ENCODE data around the gene BTBD3.
A peak's percentile ranks its signal among the peaks of the same experiment; 100 is the strongest.

BTBD3 gene

DNA sequence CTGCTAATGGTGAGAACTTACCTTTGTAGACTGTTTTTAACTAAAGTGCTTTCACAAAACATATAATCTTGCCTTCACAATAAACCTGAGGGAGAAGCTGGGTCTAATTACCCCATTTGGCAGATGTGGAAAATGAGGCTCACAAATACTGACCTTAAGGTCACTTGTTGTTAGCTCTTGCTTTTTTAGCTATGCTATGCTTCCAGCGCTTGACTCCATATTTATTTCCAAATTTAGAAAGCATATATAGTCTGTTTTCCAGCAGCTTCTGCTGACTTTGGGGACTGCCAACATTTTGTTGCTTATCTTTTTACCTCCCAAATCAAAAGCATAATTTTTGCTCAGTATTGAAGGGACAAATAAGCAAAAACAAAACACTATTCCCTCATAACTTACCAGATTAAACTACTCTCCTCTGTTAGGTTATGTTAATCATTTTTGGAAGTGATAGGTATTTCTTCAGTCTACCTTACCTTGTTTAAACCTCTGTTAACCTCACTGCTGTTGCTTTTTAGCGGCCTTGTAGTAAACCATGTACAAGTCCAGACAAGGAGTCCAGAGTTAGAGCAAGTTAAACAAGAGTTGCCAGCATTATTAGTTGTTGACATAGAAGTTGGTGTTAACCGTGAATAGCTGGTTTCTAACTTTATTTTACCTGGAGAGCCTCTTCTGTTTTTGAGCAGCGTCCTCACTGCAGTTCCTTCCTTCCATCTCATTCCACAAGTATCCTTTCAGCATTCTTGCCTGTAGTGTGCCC lies 4.9 kb upstream of the BTBD3 start:
- no peaks in the 10 kb centered on the region for H3K27me3 ChIP-seq (ENCODE audit: control insufficient read depth in 1 of 2, insufficient read depth in 2 of 2, low read length in 2 of 2)
- H3K9me3 ChIP-seq (ENCODE audit: control insufficient read depth in 2 of 2, low read length in 2 of 2), result no peaks in the 10 kb centered on the region
- H3K4me3 ChIP-seq (ENCODE audit: low read length in 2 of 2), result no peak overlapping the region
- H3K36me3 ChIP-seq (ENCODE audit: control insufficient read depth in 2 of 2, insufficient read depth in 2 of 2, low read length in 2 of 2), result no peaks in the 10 kb centered on the region
- no peak overlapping the region for H3K9ac ChIP-seq (ENCODE audit: low read length in 2 of 2)
- H3K27ac ChIP-seq (ENCODE audit: low read length), result no peak overlapping the region
- no peaks in the 10 kb centered on the region for H3K4me1 ChIP-seq (ENCODE audit: control insufficient read depth, insufficient read depth, low read length)

DNA sequence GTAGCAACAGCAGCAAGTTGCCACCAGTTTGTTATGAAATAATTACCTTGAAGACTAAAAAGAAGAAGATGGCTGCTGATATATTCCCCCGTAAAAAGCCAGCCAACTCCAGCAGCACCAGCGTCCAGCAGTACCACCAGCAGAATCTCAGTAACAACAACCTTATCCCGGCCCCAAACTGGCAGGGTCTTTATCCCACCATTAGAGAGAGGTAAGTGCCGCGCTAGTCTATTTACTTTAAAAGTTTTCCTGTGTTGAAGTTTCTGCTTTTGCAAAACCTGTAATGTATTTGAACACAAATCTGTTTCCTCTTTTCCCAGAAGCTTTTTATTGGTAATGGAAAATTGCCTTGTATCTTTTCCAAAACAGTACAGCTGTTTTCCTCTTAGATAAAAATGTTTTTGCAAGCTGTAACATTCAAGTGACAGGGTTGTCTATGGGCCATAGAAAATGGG lies 725 bp downstream of the BTBD3 start:
- Histone ChIP-seq H3K4me3 (ENCODE audit: low read length in 2 of 2) (peak overlapping the region; percentile 45 to 72), H3K4me1 (ENCODE audit: control insufficient read depth, insufficient read depth, low read length) (peaks cover 11% of the 10 kb centered on the region), H3K36me3 (ENCODE audit: control insufficient read depth in 2 of 2, insufficient read depth in 2 of 2, low read length in 2 of 2) (peaks cover 5 to 10% of the 10 kb centered on the region in 2 donors), H3K9ac (ENCODE audit: low read length in 2 of 2) (peak overlapping the region; percentile 0 to 52), H3K27me3 (ENCODE audit: control insufficient read depth in 1 of 2, insufficient read depth in 2 of 2, low read length in 2 of 2) (no peaks in the 10 kb centered on the region), H3K9me3 (ENCODE audit: control insufficient read depth in 2 of 2, low read length in 2 of 2) (no peaks in the 10 kb centered on the region), H3K27ac (ENCODE audit: low read length) (peak overlapping the region; percentile 0)

DNA sequence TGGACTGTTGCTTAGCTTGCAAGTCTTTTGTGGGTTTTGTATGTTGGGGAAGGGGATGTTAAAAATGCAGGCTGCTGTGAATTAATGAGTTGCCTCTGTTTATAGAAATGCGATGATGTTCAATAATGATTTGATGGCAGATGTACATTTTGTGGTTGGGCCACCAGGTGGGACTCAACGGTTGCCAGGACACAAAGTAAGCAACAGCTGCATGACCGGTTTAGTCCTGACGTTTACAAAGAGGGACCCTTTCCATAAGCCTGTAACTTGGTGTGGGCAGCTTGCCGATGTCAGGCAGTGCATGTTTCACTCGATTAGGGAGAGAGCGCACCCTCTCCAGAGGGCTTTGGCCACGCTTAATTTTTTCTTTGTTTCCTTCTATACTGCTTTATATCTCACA lies 1.3 kb downstream of the BTBD3 start:
- no peaks in the 10 kb centered on the region for H3K27me3 ChIP-seq (ENCODE audit: control insufficient read depth in 1 of 2, insufficient read depth in 2 of 2, low read length in 2 of 2)
- H3K9ac ChIP-seq (ENCODE audit: low read length in 2 of 2), result peak overlapping the region; percentile 0 to 52
- H3K27ac ChIP-seq (ENCODE audit: low read length), result peak overlapping the region; percentile 0
- peak overlapping the region; percentile 45 to 72 for H3K4me3 ChIP-seq (ENCODE audit: low read length in 2 of 2)
- H3K4me1 ChIP-seq (ENCODE audit: control insufficient read depth, insufficient read depth, low read length), result peaks cover 11% of the 10 kb centered on the region
- no peaks in the 10 kb centered on the region for H3K9me3 ChIP-seq (ENCODE audit: control insufficient read depth in 2 of 2, low read length in 2 of 2)
- H3K36me3 ChIP-seq (ENCODE audit: control insufficient read depth in 2 of 2, insufficient read depth in 2 of 2, low read length in 2 of 2), result peaks cover 7 to 12% of the 10 kb centered on the region in 2 donors

DNA sequence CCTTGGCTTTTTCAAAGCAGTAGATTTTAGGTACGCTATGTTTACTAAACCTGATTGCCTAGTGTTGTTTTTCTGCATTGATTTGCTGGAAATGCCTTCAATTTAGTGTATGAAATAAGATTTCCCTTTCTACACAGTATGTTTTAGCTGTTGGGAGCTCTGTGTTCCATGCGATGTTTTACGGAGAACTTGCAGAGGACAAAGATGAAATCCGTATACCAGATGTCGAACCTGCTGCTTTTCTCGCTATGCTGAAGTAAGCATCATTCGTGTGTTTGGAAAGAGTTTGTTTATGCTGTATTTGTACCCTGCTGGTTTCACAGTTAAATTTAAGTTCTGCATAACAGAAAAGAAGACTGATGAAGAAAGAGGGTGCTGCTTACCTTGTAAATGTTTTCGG lies 1.9 kb downstream of the BTBD3 start:
- Histone ChIP-seq H3K9ac (ENCODE audit: low read length in 2 of 2) (peak overlapping the region; percentile 21 to 52), H3K4me3 (ENCODE audit: low read length in 2 of 2) (peak overlapping the region; percentile 45 to 72), H3K27me3 (ENCODE audit: control insufficient read depth in 1 of 2, insufficient read depth in 2 of 2, low read length in 2 of 2) (no peaks in the 10 kb centered on the region), H3K9me3 (ENCODE audit: control insufficient read depth in 2 of 2, low read length in 2 of 2) (no peaks in the 10 kb centered on the region), H3K36me3 (ENCODE audit: control insufficient read depth in 2 of 2, insufficient read depth in 2 of 2, low read length in 2 of 2) (peaks cover 7 to 12% of the 10 kb centered on the region in 2 donors), H3K4me1 (ENCODE audit: control insufficient read depth, insufficient read depth, low read length) (peaks cover 11% of the 10 kb centered on the region), H3K27ac (ENCODE audit: low read length) (no peak overlapping the region)

DNA sequence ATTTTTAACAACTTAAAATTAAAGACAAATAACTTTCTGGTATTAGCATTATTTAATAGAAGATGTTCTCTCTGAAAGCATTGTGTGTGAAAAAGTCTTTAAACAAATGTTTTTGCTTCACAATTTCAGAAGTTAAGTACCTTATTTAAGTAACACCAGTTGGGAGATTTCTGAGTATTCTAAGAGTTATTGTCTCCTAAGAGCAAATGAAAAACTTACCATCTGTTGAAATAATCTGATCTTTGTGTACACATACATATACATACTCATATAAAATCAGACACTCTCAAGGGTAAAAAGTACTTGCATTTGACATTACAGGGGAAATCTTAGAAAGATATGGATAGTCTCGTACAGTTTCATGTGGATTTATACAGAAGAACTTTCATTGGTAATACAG lies 2.4 kb downstream of the BTBD3 start:
- H3K36me3 ChIP-seq (ENCODE audit: control insufficient read depth in 2 of 2, insufficient read depth in 2 of 2, low read length in 2 of 2), result peaks cover 7 to 12% of the 10 kb centered on the region in 2 donors
- H3K9me3 ChIP-seq (ENCODE audit: control insufficient read depth in 2 of 2, low read length in 2 of 2), result no peaks in the 10 kb centered on the region
- H3K27ac ChIP-seq (ENCODE audit: low read length), result no peak overlapping the region
- no peak overlapping the region for H3K9ac ChIP-seq (ENCODE audit: low read length in 2 of 2)
- peaks cover 11% of the 10 kb centered on the region for H3K4me1 ChIP-seq (ENCODE audit: control insufficient read depth, insufficient read depth, low read length)
- H3K27me3 ChIP-seq (ENCODE audit: control insufficient read depth in 1 of 2, insufficient read depth in 2 of 2, low read length in 2 of 2), result no peaks in the 10 kb centered on the region
- peak overlapping the region; percentile 45 to 72 for H3K4me3 ChIP-seq (ENCODE audit: low read length in 2 of 2)

DNA sequence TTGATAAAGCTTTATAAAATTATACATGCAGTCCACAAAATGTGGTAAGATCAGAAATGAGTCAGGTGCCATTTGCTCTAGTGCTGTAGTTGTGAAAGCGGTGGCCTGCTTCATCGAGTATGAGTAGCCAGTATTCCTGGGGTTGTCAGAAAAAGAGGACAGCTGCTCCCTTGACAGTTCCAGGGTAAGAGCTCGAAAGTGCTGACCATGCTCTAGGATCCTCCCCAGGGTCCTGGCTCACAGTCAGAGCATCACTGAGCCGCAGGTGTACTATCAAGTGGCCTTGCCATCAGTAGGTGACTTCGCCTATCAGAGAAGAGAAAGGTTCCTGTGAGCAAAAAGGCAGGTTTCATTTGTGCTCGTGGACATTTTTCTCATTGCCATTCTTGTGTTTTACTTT lies 3.6 kb downstream of the BTBD3 start:
- no peak overlapping the region for H3K9ac ChIP-seq (ENCODE audit: low read length in 2 of 2)
- peaks cover 11% of the 10 kb centered on the region for H3K4me1 ChIP-seq (ENCODE audit: control insufficient read depth, insufficient read depth, low read length)
- H3K4me3 ChIP-seq (ENCODE audit: low read length in 2 of 2), result no peak overlapping the region
- peaks cover 7 to 12% of the 10 kb centered on the region in 2 donors for H3K36me3 ChIP-seq (ENCODE audit: control insufficient read depth in 2 of 2, insufficient read depth in 2 of 2, low read length in 2 of 2)
- H3K27me3 ChIP-seq (ENCODE audit: control insufficient read depth in 1 of 2, insufficient read depth in 2 of 2, low read length in 2 of 2), result no peaks in the 10 kb centered on the region
- no peak overlapping the region for H3K27ac ChIP-seq (ENCODE audit: low read length)
- H3K9me3 ChIP-seq (ENCODE audit: control insufficient read depth in 2 of 2, low read length in 2 of 2), result no peaks in the 10 kb centered on the region

DNA sequence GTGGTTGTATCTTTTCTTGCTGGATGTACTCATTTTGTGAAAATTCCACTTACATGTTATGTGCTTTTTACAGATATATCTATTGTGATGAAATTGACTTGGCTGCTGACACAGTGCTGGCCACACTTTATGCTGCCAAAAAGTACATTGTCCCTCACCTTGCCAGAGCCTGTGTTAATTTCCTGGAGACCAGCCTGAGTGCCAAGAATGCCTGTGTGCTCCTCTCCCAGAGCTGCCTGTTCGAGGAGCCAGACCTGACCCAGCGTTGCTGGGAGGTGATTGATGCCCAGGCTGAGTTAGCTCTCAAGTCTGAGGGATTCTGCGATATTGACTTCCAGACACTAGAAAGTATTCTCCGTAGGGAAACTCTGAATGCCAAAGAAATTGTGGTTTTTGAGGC lies 4.9 kb downstream of the BTBD3 start:
- Histone ChIP-seq H3K9ac (ENCODE audit: low read length in 2 of 2) (no peak overlapping the region), H3K27ac (ENCODE audit: low read length) (no peak overlapping the region), H3K4me3 (ENCODE audit: low read length in 2 of 2) (no peak overlapping the region), H3K36me3 (ENCODE audit: control insufficient read depth in 2 of 2, insufficient read depth in 2 of 2, low read length in 2 of 2) (peaks cover 11 to 16% of the 10 kb centered on the region in 2 donors), H3K9me3 (ENCODE audit: control insufficient read depth in 2 of 2, low read length in 2 of 2) (no peaks in the 10 kb centered on the region), H3K4me1 (ENCODE audit: control insufficient read depth, insufficient read depth, low read length) (peaks cover 11% of the 10 kb centered on the region), H3K27me3 (ENCODE audit: control insufficient read depth in 1 of 2, insufficient read depth in 2 of 2, low read length in 2 of 2) (no peaks in the 10 kb centered on the region)

DNA sequence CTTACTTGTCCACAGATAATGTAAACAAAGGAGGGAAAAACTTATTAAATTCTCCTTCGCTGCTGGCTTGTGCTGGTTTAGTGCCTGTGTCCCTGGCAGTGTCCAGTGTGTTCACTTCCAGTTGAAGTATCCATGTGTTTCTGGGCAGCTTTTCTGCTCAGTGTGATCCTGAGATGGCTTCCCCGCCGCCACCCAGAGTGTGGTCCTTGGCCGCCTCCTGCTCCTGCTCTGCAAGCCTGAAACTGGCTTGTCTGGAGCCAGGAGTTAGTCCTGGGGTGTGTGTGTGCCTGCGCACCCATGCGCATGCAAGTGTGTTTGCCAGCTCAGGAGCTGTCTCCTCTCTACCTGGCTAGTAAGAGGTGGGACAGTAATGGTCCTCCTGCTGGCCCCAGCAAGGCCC lies 7.2 kb downstream of the BTBD3 start:
- H3K4me3 ChIP-seq (ENCODE audit: low read length in 2 of 2), result no peak overlapping the region
- no peak overlapping the region for H3K9ac ChIP-seq (ENCODE audit: low read length in 2 of 2)
- peaks cover 6% of the 10 kb centered on the region for H3K4me1 ChIP-seq (ENCODE audit: control insufficient read depth, insufficient read depth, low read length)
- no peak overlapping the region for H3K27ac ChIP-seq (ENCODE audit: low read length)
- no peaks in the 10 kb centered on the region for H3K9me3 ChIP-seq (ENCODE audit: control insufficient read depth in 2 of 2, low read length in 2 of 2)
- H3K36me3 ChIP-seq (ENCODE audit: control insufficient read depth in 2 of 2, insufficient read depth in 2 of 2, low read length in 2 of 2), result peaks cover 11 to 16% of the 10 kb centered on the region in 2 donors
- no peaks in the 10 kb centered on the region for H3K27me3 ChIP-seq (ENCODE audit: control insufficient read depth in 1 of 2, insufficient read depth in 2 of 2, low read length in 2 of 2)

DNA sequence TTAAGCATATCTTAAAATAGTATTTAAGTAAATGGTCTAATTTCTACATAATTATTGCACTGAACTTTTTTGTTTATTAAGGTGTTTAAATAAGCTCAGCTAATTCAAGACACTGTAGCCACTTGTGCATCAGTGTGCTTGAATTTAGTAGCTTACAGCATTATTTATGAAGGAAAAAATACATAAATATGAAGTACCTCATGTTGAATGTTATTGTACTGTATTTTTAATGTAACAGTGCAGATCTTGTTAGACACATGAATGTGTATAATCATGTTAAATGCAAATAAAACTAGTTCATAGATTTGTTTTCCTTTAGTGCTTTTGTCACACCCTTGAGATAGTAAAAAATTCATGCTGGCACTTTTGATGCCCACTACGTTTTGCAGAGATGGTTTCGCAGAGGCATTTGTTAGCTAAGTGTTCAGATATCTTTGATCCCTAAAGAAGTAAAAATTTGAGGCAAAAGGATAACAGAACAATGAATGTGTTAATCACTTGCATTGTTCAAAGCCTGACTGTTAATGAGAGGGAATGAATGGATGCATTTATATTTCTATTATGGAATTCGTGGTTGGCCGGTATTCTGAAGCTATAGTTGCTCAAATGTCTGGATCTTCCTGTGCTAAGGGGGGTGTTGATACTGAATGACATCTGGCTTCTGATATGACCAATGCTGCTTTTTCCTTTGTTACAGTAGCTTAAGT lies 8.8 kb downstream of the BTBD3 start:
- H3K4me1 ChIP-seq (ENCODE audit: control insufficient read depth, insufficient read depth, low read length), result peaks cover 6% of the 10 kb centered on the region
- no peaks in the 10 kb centered on the region for H3K27me3 ChIP-seq (ENCODE audit: control insufficient read depth in 1 of 2, insufficient read depth in 2 of 2, low read length in 2 of 2)
- no peak overlapping the region for H3K27ac ChIP-seq (ENCODE audit: low read length)
- no peak overlapping the region for H3K9ac ChIP-seq (ENCODE audit: low read length in 2 of 2)
- H3K9me3 ChIP-seq (ENCODE audit: control insufficient read depth in 2 of 2, low read length in 2 of 2), result no peaks in the 10 kb centered on the region
- H3K4me3 ChIP-seq (ENCODE audit: low read length in 2 of 2), result no peak overlapping the region
- peaks cover 11 to 16% of the 10 kb centered on the region in 2 donors for H3K36me3 ChIP-seq (ENCODE audit: control insufficient read depth in 2 of 2, insufficient read depth in 2 of 2, low read length in 2 of 2)

DNA sequence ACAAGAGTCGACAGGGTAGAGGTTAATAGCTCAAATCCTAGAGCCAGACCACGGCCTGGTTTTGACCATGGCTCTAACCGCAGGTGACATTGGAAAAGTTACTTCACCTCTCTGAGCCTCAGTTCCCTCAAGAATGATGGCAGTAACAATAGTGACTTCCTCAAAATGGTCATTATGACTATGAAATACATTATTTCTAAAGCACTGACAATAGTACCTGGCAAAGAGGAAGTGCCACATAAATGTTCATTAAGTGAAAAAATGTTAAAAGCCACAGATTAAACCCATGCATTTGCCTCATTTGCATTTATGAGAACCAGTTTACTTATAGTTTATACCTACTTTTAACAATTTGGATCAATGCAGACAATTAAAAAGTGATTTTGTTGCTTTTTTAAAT lies 12.3 kb downstream of the BTBD3 start:
- H3K36me3 ChIP-seq (ENCODE audit: control insufficient read depth in 2 of 2, insufficient read depth in 2 of 2, low read length in 2 of 2), result peaks cover 3 to 4% of the 10 kb centered on the region in 2 donors
- H3K4me3 ChIP-seq (ENCODE audit: low read length in 2 of 2), result no peak overlapping the region
- H3K9me3 ChIP-seq (ENCODE audit: control insufficient read depth in 2 of 2, low read length in 2 of 2), result no peaks in the 10 kb centered on the region
- H3K9ac ChIP-seq (ENCODE audit: low read length in 2 of 2), result no peak overlapping the region
- no peaks in the 10 kb centered on the region for H3K27me3 ChIP-seq (ENCODE audit: control insufficient read depth in 1 of 2, insufficient read depth in 2 of 2, low read length in 2 of 2)
- H3K4me1 ChIP-seq (ENCODE audit: control insufficient read depth, insufficient read depth, low read length), result no peaks in the 10 kb centered on the region
- H3K27ac ChIP-seq (ENCODE audit: low read length), result no peak overlapping the region

Measured in stomach smooth muscle (tissue), 2 donors.